Chondrocyte (in vitro differentiated cells): ENCODE measurements around the gene SIM2. TPM values are rescaled to one million over a fixed set of nuclear protein-coding genes. Genes with fewer than 3 reads are reported as not detected.

Source experiments
- DNase-seq: peaks from one replicate; pipeline ENCODE4 v3.0.0; 2021; ENCODE audit warnings: mixed read lengths, low spot score
- H3K27ac Mint-ChIP-seq: one replicate; pipeline ENCODE4 v1.8.0; 2021; ENCODE audit warnings: mild to moderate bottlenecking, moderate library complexity, mixed read lengths; ENCODE audit not compliant: unreplicated experiment
- H3K27me3 Mint-ChIP-seq: 2 replicates; pipeline ENCODE4 v1.8.0; 2021; ENCODE audit warnings: low read depth, mixed read lengths
- H3K36me3 Mint-ChIP-seq: 2 replicates; pipeline ENCODE4 v1.8.0; 2021; ENCODE audit warnings: low read depth, mixed read lengths
- H3K4me1 Mint-ChIP-seq: 2 replicates; pipeline ENCODE4 v1.8.0; 2021; ENCODE audit warnings: low read depth, mild to moderate bottlenecking, mixed read lengths
- H3K4me3 Mint-ChIP-seq: one replicate; pipeline ENCODE4 v1.8.0; 2021; ENCODE audit warnings: mild to moderate bottlenecking, moderate library complexity, mixed read lengths; ENCODE audit not compliant: unreplicated experiment
- H3K9me3 Mint-ChIP-seq: 2 replicates; pipeline ENCODE4 v1.8.0; 2021; ENCODE audit warnings: low read depth, mixed read lengths
- total RNA-seq: library from RNA; stranded (reverse); gene quantifications from 3 replicates; pipeline ENCODE4 v1.2.1, GENCODE V29; 2021
- TF ChIP-seq, protein P1 (sequence below): fragments of 200-600 bp; sonication (generic); IDR thresholded peaks from 2 replicates; pipeline ENCODE4 v1.5.0; 2021; ENCODE audit warnings: antibody characterized with exemption, mild to moderate bottlenecking, moderate library complexity

Gene SIM2
- total RNA-seq, 1 donor from 2014 or later = 0.60 TPM

- TF ChIP-seq, protein P1, sequence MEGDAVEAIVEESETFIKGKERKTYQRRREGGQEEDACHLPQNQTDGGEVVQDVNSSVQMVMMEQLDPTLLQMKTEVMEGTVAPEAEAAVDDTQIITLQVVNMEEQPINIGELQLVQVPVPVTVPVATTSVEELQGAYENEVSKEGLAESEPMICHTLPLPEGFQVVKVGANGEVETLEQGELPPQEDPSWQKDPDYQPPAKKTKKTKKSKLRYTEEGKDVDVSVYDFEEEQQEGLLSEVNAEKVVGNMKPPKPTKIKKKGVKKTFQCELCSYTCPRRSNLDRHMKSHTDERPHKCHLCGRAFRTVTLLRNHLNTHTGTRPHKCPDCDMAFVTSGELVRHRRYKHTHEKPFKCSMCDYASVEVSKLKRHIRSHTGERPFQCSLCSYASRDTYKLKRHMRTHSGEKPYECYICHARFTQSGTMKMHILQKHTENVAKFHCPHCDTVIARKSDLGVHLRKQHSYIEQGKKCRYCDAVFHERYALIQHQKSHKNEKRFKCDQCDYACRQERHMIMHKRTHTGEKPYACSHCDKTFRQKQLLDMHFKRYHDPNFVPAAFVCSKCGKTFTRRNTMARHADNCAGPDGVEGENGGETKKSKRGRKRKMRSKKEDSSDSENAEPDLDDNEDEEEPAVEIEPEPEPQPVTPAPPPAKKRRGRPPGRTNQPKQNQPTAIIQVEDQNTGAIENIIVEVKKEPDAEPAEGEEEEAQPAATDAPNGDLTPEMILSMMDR = no peak
- H3K4me3 Mint-ChIP-seq = no peak overlapping the region
- H3K27ac Mint-ChIP-seq = no peak overlapping the region
- no peaks in the 10 kb centered on the region for H3K9me3 Mint-ChIP-seq
- peaks cover 77% of the 10 kb centered on the region for H3K27me3 Mint-ChIP-seq
- no peak for DNase-seq
- no peaks in the 10 kb centered on the region for H3K36me3 Mint-ChIP-seq
- H3K4me1 Mint-ChIP-seq = peaks cover 22% of the 10 kb centered on the region
These were observed 10.3 kb downstream of the SIM2 start for GRCh38 chr21:36709030-36709867.

GRCh38 chr21:36709868-36710728 lies 11.2 kb downstream of the SIM2 start:
- DNase-seq = no peak
- TF ChIP-seq, protein P1 = no peak
- H3K9me3 Mint-ChIP-seq = no peaks in the 10 kb centered on the region
- H3K4me1 Mint-ChIP-seq = peaks cover 20% of the 10 kb centered on the region
- H3K27ac Mint-ChIP-seq = no peak overlapping the region
- H3K27me3 Mint-ChIP-seq = peaks cover 81% of the 10 kb centered on the region
- no peaks in the 10 kb centered on the region for H3K36me3 Mint-ChIP-seq
- H3K4me3 Mint-ChIP-seq = peak overlapping the region; percentile 36

DNA sequence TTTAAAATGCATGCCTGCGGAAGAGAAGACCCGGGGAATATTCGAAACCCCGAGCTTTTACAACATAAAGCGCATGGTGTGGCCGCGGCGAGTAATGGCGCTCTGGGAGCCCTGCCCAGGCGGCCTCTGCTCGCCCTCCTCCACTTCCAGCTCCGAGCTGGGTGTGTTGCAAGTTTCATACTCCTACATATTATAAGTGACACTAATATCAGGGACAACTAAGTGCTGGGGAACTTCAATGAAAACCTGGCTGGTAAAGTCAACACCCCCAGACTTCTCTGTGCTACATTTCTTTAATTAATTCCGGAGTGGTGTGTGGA lies 11.8 kb downstream of the SIM2 start:
- no peak for DNase-seq
- H3K27ac Mint-ChIP-seq = no peak overlapping the region
- H3K9me3 Mint-ChIP-seq = no peaks in the 10 kb centered on the region
- no peaks in the 10 kb centered on the region for H3K36me3 Mint-ChIP-seq
- peak overlapping the region; percentile 36 for H3K4me3 Mint-ChIP-seq
- H3K4me1 Mint-ChIP-seq = peaks cover 17% of the 10 kb centered on the region
- H3K27me3 Mint-ChIP-seq = peaks cover 76% of the 10 kb centered on the region
- TF ChIP-seq, protein P1 = peak; percentile 15

- Mint-ChIP-seq H3K36me3 (no peaks in the 10 kb centered on the region), H3K9me3 (no peaks in the 10 kb centered on the region), H3K4me3 (no peak overlapping the region), H3K27me3 (peaks cover 62% of the 10 kb centered on the region), H3K27ac (no peak overlapping the region), H3K4me1 (peaks cover 17% of the 10 kb centered on the region)
- no peak for DNase-seq
- TF ChIP-seq, protein P1 = no peak
These were observed 14.8 kb downstream of the SIM2 start for GRCh38 chr21:36713746-36714145.

DNA sequence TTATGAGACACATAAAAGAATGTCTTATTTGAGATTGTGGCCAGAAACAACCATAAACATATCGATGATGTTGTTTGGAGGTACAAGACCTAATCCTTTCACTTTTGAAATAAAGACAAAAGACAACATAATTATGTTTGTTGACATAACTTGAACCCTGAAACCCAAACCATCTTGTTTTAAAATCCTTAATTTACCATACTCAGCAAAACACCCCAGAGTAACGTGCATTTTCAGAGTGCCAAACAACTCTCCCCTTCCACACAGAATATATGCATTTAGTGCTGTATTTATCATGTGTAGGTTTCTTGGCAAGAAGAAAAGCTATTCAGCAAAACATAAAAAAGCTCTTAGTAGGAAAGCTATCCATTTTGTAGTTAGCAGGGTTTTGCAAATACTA lies 17.5 kb downstream of the SIM2 start:
- Mint-ChIP-seq H3K27me3 (peaks cover 44% of the 10 kb centered on the region), H3K4me1 (peaks cover 14% of the 10 kb centered on the region), H3K9me3 (no peaks in the 10 kb centered on the region), H3K4me3 (no peak overlapping the region), H3K27ac (no peak overlapping the region), H3K36me3 (peaks cover 2% of the 10 kb centered on the region)
- TF ChIP-seq, protein P1 = no peak
- no peak for DNase-seq
